CD4-positive, alpha-beta T cell treated with Interleukin-2 at 100 ng/mL for 4 hours (primary cell): Measurements from ENCODE around the gene FADS1.

ENCODE experiments used
- DNase-seq: peaks from one replicate; pipeline ENCODE4 v3.0.0-alpha.2; 2020; ENCODE audit warnings: low spot score

The FADS1 gene

GRCh38 chr11:61826930-61827570 lies 10.2 kb upstream of the FADS1 start:
- no peak for DNase-seq

- no peak for DNase-seq
Observed at GRCh38 chr11:61820174-61820573, 3.4 kb upstream of the FADS1 start.

- no peak for DNase-seq
Observed at GRCh38 chr11:61817471-61818202, 834 bp upstream of the FADS1 start.

- peak; percentile 47 for DNase-seq
Observed at GRCh38 chr11:61815790-61816735, 740 bp downstream of the FADS1 start.

- peak; percentile 31 for DNase-seq
Observed at GRCh38 chr11:61814958-61815789, 1.6 kb downstream of the FADS1 start.

- no peak for DNase-seq
Observed at GRCh38 chr11:61814247-61814957, 2.4 kb downstream of the FADS1 start.

- DNase-seq, result no peak
Observed at GRCh38 chr11:61812736-61813411, 3.9 kb downstream of the FADS1 start.

GRCh38 chr11:61811831-61812230 lies 5.0 kb downstream of the FADS1 start:
- no peak for DNase-seq

GRCh38 chr11:61810671-61811175 lies 6.1 kb downstream of the FADS1 start:
- no peak for DNase-seq

- no peak for DNase-seq
Observed at GRCh38 chr11:61806785-61807184, 10.0 kb downstream of the FADS1 start.

- no peak for DNase-seq
Observed at GRCh38 chr11:61805146-61805545, 11.7 kb downstream of the FADS1 start.

GRCh38 chr11:61803889-61804647 lies 12.7 kb downstream of the FADS1 start:
- DNase-seq, result no peak

GRCh38 chr11:61802605-61803004 lies 14.2 kb downstream of the FADS1 start:
- no peak for DNase-seq

- no peak for DNase-seq
Observed at GRCh38 chr11:61800331-61801281, 16.2 kb downstream of the FADS1 start.

GRCh38 chr11:61799665-61800284 lies 17.0 kb downstream of the FADS1 start:
- no peak for DNase-seq

- DNase-seq, result peak; percentile 80
Observed at GRCh38 chr11:61797263-61797944, 19.4 kb downstream of the FADS1 start.

GRCh38 chr11:61795876-61796526 lies 20.8 kb downstream of the FADS1 start:
- no peak for DNase-seq
